GM19099 (cell line): Measurements from ENCODE around the gene GAL.

Experiments used
- POLR2A ChIP-seq: IDR thresholded peaks from 3 replicates; pipeline ENCODE4 v1.6.1; 2011; ENCODE audit warnings: low read depth; ENCODE audit not compliant: insufficient read length; ENCODE audit errors: extremely low read depth

The GAL gene

GRCh38 chr11:68687311-68687710 lies 3.0 kb downstream of the GAL start:
- TF ChIP-seq POLR2A, result no peak

- no peak for TF ChIP-seq POLR2A
These were observed 3.6 kb downstream of the GAL start for GRCh38 chr11:68687986-68688385.

- no peak for TF ChIP-seq POLR2A
These were observed 4.5 kb downstream of the GAL start for GRCh38 chr11:68688881-68689280.

- TF ChIP-seq POLR2A, result no peak
These were observed 5.6 kb downstream of the GAL start for GRCh38 chr11:68689737-68690625.

- no peak for TF ChIP-seq POLR2A
These were observed 6.5 kb downstream of the GAL start for GRCh38 chr11:68690671-68691401.

GRCh38 chr11:68691402-68691784 lies 7.0 kb downstream of the GAL start:
- no peak for TF ChIP-seq POLR2A

- TF ChIP-seq POLR2A, result no peak
These were observed 7.8 kb downstream of the GAL start for GRCh38 chr11:68692115-68692514.

- TF ChIP-seq POLR2A, result no peak
These were observed 8.6 kb downstream of the GAL start for GRCh38 chr11:68692871-68693483.

GRCh38 chr11:68693484-68693882 lies 9.1 kb downstream of the GAL start:
- TF ChIP-seq POLR2A, result no peak

- TF ChIP-seq POLR2A, result no peak
These were observed 10.3 kb downstream of the GAL start for GRCh38 chr11:68694431-68695297.

- no peak for TF ChIP-seq POLR2A
These were observed 11.2 kb downstream of the GAL start for GRCh38 chr11:68695531-68695930.

GRCh38 chr11:68698993-68699392 lies 14.6 kb downstream of the GAL start:
- no peak for TF ChIP-seq POLR2A

- TF ChIP-seq POLR2A, result no peak
These were observed 20.5 kb downstream of the GAL start for GRCh38 chr11:68704887-68705286.

- TF ChIP-seq POLR2A, result no peak
These were observed 23.2 kb downstream of the GAL start for GRCh38 chr11:68707527-68707926.

GRCh38 chr11:68709062-68709461 lies 24.7 kb downstream of the GAL start:
- TF ChIP-seq POLR2A, result no peak

GRCh38 chr11:68710409-68710808 lies 26.1 kb downstream of the GAL start:
- TF ChIP-seq POLR2A, result no peak

GRCh38 chr11:68711114-68711513 lies 26.8 kb downstream of the GAL start:
- no peak for TF ChIP-seq POLR2A
